ENCODE results near the gene DNAH8.

DNA sequence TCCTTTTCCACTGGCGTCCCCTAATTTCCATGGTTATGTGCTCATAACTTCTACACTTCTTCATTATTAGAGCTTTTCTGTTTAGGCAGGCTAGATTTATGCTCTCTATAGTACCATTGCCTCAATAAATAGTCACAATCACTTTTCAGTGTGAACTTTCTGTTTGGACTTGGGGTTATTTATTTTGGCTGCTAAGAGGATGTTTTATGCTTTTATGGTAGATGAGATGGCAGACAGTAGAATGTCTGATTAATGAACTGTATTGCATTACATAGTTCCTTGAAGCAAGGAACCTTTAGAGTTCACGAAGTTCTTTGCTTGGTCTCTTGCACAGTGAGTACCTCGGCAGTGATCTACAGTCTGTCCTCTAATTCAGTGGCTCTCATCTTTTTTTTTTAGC is 6.9 kb downstream of the DNAH8 start:
- TF ChIP-seq CTCF (IDR thresholded peaks at IDR 0.05) = no peak
- TF ChIP-seq POLR2AphosphoS5 (IDR thresholded peaks at IDR 0.05) = no peak
- no peak for TF ChIP-seq EP300 (IDR thresholded peaks at IDR 0.05)
- no peak for TF ChIP-seq POLR2A (IDR thresholded peaks at IDR 0.05; ENCODE audit: low read depth)

Measured in esophagus muscularis mucosa (tissue), 4 donors.